Measurements from ENCODE around the gene MPP3. TPM values are rescaled to one million over a fixed set of nuclear protein-coding genes. Genes with fewer than 3 reads are reported as not detected.

The MPP3 gene
- total and polyA plus RNA-seq, 2 of the 4 experiments (the other 2 are of a cell fraction) = 5.7 to 11.9 TPM

DNA sequence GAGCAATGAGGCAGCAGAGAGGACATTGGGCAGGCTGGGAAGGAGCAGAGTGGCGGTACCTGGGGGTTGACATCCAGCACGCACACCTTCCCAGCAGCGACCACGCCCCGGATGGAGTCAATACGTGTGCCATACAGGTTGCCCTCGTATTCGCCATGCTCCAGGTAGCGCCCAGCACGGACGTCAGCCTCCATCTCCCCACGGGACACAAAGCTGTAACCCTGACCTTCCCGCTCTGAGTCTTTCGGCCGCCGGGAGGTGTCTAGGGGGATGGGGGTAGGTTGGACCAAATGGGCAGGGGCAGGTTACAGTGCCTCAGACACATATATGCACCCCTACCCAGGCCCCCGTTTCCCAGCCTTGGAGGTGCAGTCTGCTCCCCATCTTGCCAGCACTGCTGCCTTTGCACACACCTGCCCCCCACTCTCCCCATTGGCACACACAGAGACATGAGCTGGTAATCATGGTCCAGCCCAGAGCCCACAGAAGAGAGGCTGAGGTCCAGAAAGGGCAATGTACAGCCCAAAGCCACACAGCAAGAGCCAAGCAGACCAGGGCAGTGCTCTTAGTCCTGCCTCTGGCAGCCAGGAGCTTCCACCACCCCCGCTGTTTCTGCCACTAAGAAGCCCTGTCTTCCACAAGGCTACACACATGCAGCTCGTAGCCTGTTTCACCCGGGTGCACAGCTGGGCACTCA, 46.9 kb upstream of the MPP3 start:
- POLR2A ChIA-PET (ENCODE audit: unreplicated experiment) = no interaction called here
- H3K4me3 ChIP-seq (ENCODE audit: insufficient read depth, low read depth, low read length) = no peak overlapping the region
- DNase-seq (no peak), ATAC-seq (ENCODE audit: low read depth) (no peak)
- no peak overlapping the region for H2AK5ac ChIP-seq (ENCODE audit: low read depth, low read length)
- H4K20me1 ChIP-seq (ENCODE audit: insufficient read depth, low read length) = no peaks in the 10 kb centered on the region
- H3K27me3 ChIP-seq (ENCODE audit: control insufficient read depth, insufficient read depth, low read length) = peaks cover 7% of the 10 kb centered on the region; the same call in 1 of the 2 replicates
- no peak overlapping the region for H2AK9ac ChIP-seq (replicated peaks; ENCODE audit: low read depth, low read length, poor library complexity)
- no peak overlapping the region for H3K23ac ChIP-seq (ENCODE audit: low read depth, low read length)
- no peak overlapping the region for H3K56ac ChIP-seq (ENCODE audit: extremely low read depth, insufficient read depth, low read length)
- H3K9me1 ChIP-seq (ENCODE audit: insufficient read depth, low read length) = no peaks in the 10 kb centered on the region
- H2AFZ ChIP-seq (replicated peaks; ENCODE audit: low read length, poor library complexity) = no peak overlapping the region
- peaks cover 2% of the 10 kb centered on the region; the same call in 1 of the 2 replicates for H3K4me1 ChIP-seq (ENCODE audit: control insufficient read depth, insufficient read depth, low read length)
- H3K9ac ChIP-seq (ENCODE audit: low read depth, low read length) = no peak overlapping the region
- H3K36me3 ChIP-seq (ENCODE audit: control insufficient read depth, insufficient read depth, low read length) = no peaks in the 10 kb centered on the region
- no peak overlapping the region for H3K18ac ChIP-seq (ENCODE audit: low read depth, low read length)
- H3K27ac ChIP-seq (ENCODE audit: insufficient read depth, low read length) = no peak overlapping the region
- H3K14ac ChIP-seq (replicated peaks; ENCODE audit: low read depth, low read length) = no peak overlapping the region
- H3K79me1 ChIP-seq (ENCODE audit: low read depth in 1 of 2, low read length in 2 of 2) = no peaks in the 10 kb centered on the region
- dilution Hi-C loops (cut with HindIII; ENCODE audit: low sequenced_read_pairs, unreplicated experiment) = no loop called here
- intact Hi-C loops (cut with micrococcal nuclease) = loop anchor here (5.0 kb wide), 1 partner anchor 62 kb away; the partner anchor contains the start of gene PPY
- no peaks in the 10 kb centered on the region for H3K9me3 ChIP-seq (ENCODE audit: control insufficient read depth, insufficient read depth, low read length)
- H4K91ac ChIP-seq (ENCODE audit: insufficient read depth, low read depth, low read length) = no peak overlapping the region
- H2BK120ac ChIP-seq (ENCODE audit: low read depth, low read length) = no peak overlapping the region
- 94% methylated on average over 12 of the region's 20 CpGs; no CpG with 5 or more reads in 1 of the 2 experiments for WGBS, 2 experiments (ENCODE audit: extremely low coverage in 2 of 2, insufficient read length in 1 of 2)
- no peak overlapping the region for H3K4me2 ChIP-seq (ENCODE audit: low read depth, low read length)
- no peak overlapping the region for H2BK20ac ChIP-seq (ENCODE audit: low read depth, low read length)
- in situ Hi-C loops (cut with MboI; ENCODE audit: low sequenced_read_pairs) = no loop called here
- H3K4ac ChIP-seq (ENCODE audit: low read depth, low read length) = no peak overlapping the region
- no peak overlapping the region for H2BK5ac ChIP-seq (ENCODE audit: low read depth, low read length, poor library complexity, severe bottlenecking)
- no peak for TF ChIP-seq CHD1 (IDR thresholded peaks at IDR 0.05; ENCODE audit: low read depth, low read length)
- no peak for TF ChIP-seq RFX5 (IDR thresholded peaks at IDR 0.05; ENCODE audit: low read depth, low read length)
- TF ChIP-seq MXI1 (IDR thresholded peaks at IDR 0.05; ENCODE audit: borderline replicate concordance, low read depth, low read length) = no peak
- no peak for TF ChIP-seq MAFK (IDR thresholded peaks at IDR 0.05; ENCODE audit: low read depth, low read length)
- TF ChIP-seq SMC3 (IDR thresholded peaks at IDR 0.05; ENCODE audit: low read depth, low read length) = no peak
- no peak for TF ChIP-seq RCOR1 (IDR thresholded peaks at IDR 0.05; ENCODE audit: insufficient replicate concordance, low read length)
- TF ChIP-seq BHLHE40 (IDR thresholded peaks at IDR 0.05; ENCODE audit: low read depth, low read length) = no peak
- no peak for TF ChIP-seq NFE2L2 (IDR thresholded peaks at IDR 0.05; ENCODE audit: low read depth, low read length)
- no peak for TF ChIP-seq CEBPB (IDR thresholded peaks at IDR 0.05; ENCODE audit: low read depth, low read length)
- no peak for TF ChIP-seq RAD21 (IDR thresholded peaks at IDR 0.05; ENCODE audit: low read length)
- BruUV-seq (replicated peaks) = no TSS peak
- CTCF ChIA-PET = interaction anchor here (0.7 kb wide), 1 partner anchor 294 kb away, joined by 4 read pairs; no protein-coding TSS in a partner anchor
- H4K8ac ChIP-seq (ENCODE audit: low read depth in 2 of 2, low read length in 2 of 2) = no peak overlapping the region
- H4K5ac ChIP-seq (ENCODE audit: low read depth, low read length) = no peak overlapping the region
- H2BK15ac ChIP-seq (ENCODE audit: low read depth, low read length) = no peak overlapping the region
